WTC11 (cell line): ENCODE data around the gene VAMP2. TPM values are rescaled to one million over a fixed set of nuclear protein-coding genes. Genes with fewer than 3 reads are reported as not detected.

ENCODE experiments used
- ATAC-seq: fragments of 200-7000 bp; cut with Tn5 transposase; 2 replicates; pipeline ENCODE4 v1.10.0; 2021; ENCODE audit warnings: mild to moderate bottlenecking, moderate library complexity
- CTCF ChIA-PET: fragments of 300-600 bp; sonication (Branson Sonifier 250); formaldehyde crosslinking; loops from one replicate; lab custom pipeline; 2021; ENCODE audit warnings: antibody characterized with exemption; lab: Charles Lee
- POLR2A ChIA-PET: fragments of 350-600 bp; sonication (Branson Sonifier 250); formaldehyde crosslinking; loops from one replicate; lab custom pipeline; 2021; ENCODE audit warnings: antibody characterized with exemption; lab: Charles Lee
- DNase-seq: peaks from one replicate; pipeline ENCODE4 v3.0.0; 2021; ENCODE audit warnings: low spot score
- H3K27ac Mint-ChIP-seq: 2 replicates; pipeline ENCODE4 v1.8.0; 2021; ENCODE audit warnings: mixed read lengths
- H3K27me3 Mint-ChIP-seq: 2 replicates; pipeline ENCODE4 v1.8.0; 2021; ENCODE audit warnings: low read depth, mild to moderate bottlenecking, moderate library complexity, mixed read lengths
- H3K36me3 Mint-ChIP-seq: 2 replicates; pipeline ENCODE4 v1.8.0; 2021; ENCODE audit warnings: mixed read lengths
- H3K4me1 Mint-ChIP-seq: 2 replicates; pipeline ENCODE4 v1.8.0; 2022; ENCODE audit warnings: mixed read lengths
- H3K4me3 Mint-ChIP-seq: 2 replicates; pipeline ENCODE4 v1.8.0; 2021; ENCODE audit warnings: mild to moderate bottlenecking, moderate library complexity, mixed read lengths
- H3K9me3 Mint-ChIP-seq: 2 replicates; pipeline ENCODE4 v1.8.0; 2021; ENCODE audit warnings: mixed read lengths
- AR ChIP-seq: fragments of 250-450 bp; sonication (Bioruptor Pico); IDR thresholded peaks from 2 replicates; pipeline ENCODE4 v1.9.0; 2021; ENCODE audit warnings: mild to moderate bottlenecking
- ELF4 ChIP-seq: sonication (generic); formaldehyde crosslinking; IDR thresholded peaks from 2 replicates; pipeline ENCODE4 v1.8.1; 2022; ENCODE audit warnings: low read depth, mild to moderate bottlenecking, moderate library complexity, missing genetic modification reagents
- ERG ChIP-seq: fragments of 250-450 bp; sonication (Bioruptor Pico); IDR thresholded peaks from 2 replicates; pipeline ENCODE4 v1.8.0; 2021; ENCODE audit warnings: mild to moderate bottlenecking
- JUN ChIP-seq: sonication (generic); formaldehyde crosslinking; IDR thresholded peaks from 2 replicates; pipeline ENCODE4 v1.8.0; 2023; ENCODE audit warnings: mild to moderate bottlenecking, missing genetic modification reagents
- MXD4 ChIP-seq: fragments of 250-450 bp; sonication (Bioruptor Pico); IDR thresholded peaks from 2 replicates; pipeline ENCODE4 v1.8.0; 2021; ENCODE audit warnings: mild to moderate bottlenecking, moderate library complexity, borderline replicate concordance
- MYBL2 ChIP-seq: sonication (generic); formaldehyde crosslinking; IDR thresholded peaks from 2 replicates; pipeline ENCODE4 v1.8.1; 2023; ENCODE audit warnings: mild to moderate bottlenecking, moderate library complexity, missing genetic modification reagents
- NFATC4 ChIP-seq: fragments of 250-450 bp; sonication (Bioruptor Pico); IDR thresholded peaks from 2 replicates; pipeline ENCODE4 v1.9.0; 2021; ENCODE audit warnings: mild to moderate bottlenecking
- NR1H2 ChIP-seq: sonication (generic); formaldehyde crosslinking; IDR thresholded peaks from 2 replicates; pipeline ENCODE4 v1.9.0; 2021; ENCODE audit warnings: mild to moderate bottlenecking, moderate library complexity, missing genetic modification reagents
- OVOL2 ChIP-seq: fragments of 250-450 bp; sonication (Bioruptor Pico); IDR thresholded peaks from 2 replicates; pipeline ENCODE4 v1.9.0; 2021; ENCODE audit warnings: mild to moderate bottlenecking, borderline replicate concordance
- SMAD3 ChIP-seq: sonication (generic); formaldehyde crosslinking; IDR thresholded peaks from 2 replicates; pipeline ENCODE4 v1.8.0; 2022; ENCODE audit warnings: missing genetic modification reagents, mild to moderate bottlenecking, borderline replicate concordance
- STAT6 ChIP-seq: sonication (generic); formaldehyde crosslinking; conservative IDR thresholded peaks from 2 replicates; pipeline ENCODE4 v1.8.1; 2023; ENCODE audit warnings: mild to moderate bottlenecking, low read depth, missing genetic modification reagents, moderate library complexity
- ZMAT4 ChIP-seq: fragments of 250-450 bp; sonication (Bioruptor Pico); IDR thresholded peaks from 2 replicates; pipeline ENCODE4 v1.9.0; 2021; ENCODE audit warnings: mild to moderate bottlenecking
- ZNF232 ChIP-seq: sonication (generic); formaldehyde crosslinking; IDR thresholded peaks from 2 replicates; pipeline ENCODE4 v1.8.0; 2022; ENCODE audit warnings: mild to moderate bottlenecking, missing genetic modification reagents
- ZNF423 ChIP-seq: fragments of 250-450 bp; sonication (Bioruptor Pico); IDR thresholded peaks from 2 replicates; pipeline ENCODE4 v2.1.2; 2022; ENCODE audit warnings: mild to moderate bottlenecking, moderate library complexity
- ZNF671 ChIP-seq: fragments of 250-450 bp; sonication (Bioruptor Pico); IDR thresholded peaks from 2 replicates; pipeline ENCODE4 v1.8.0; 2021; ENCODE audit warnings: mild to moderate bottlenecking
- total RNA-seq: library from RNA; stranded (reverse); gene quantifications from 3 replicates; pipeline ENCODE4 v1.2.3, GENCODE V29; 2021
- TF ChIP-seq, protein P1 (sequence below): sonication (generic); formaldehyde crosslinking; IDR thresholded peaks from 2 replicates; pipeline ENCODE4 v1.8.1; 2023; ENCODE audit warnings: mild to moderate bottlenecking, missing genetic modification reagents
- TF ChIP-seq, protein P2 (sequence below): sonication (generic); formaldehyde crosslinking; IDR thresholded peaks from 2 replicates; pipeline ENCODE4 v1.8.0; 2023; ENCODE audit warnings: missing genetic modification reagents, mild to moderate bottlenecking, borderline replicate concordance

The VAMP2 gene
- total RNA-seq, 1 experiment from 2014 or later, result 27.4 TPM

- Mint-ChIP-seq H3K36me3 (peaks cover 44% of the 10 kb centered on the region), H3K27me3 (no peaks in the 10 kb centered on the region), H3K9me3 (no peaks in the 10 kb centered on the region), H3K4me3 (no peak overlapping the region), H3K27ac (no peak overlapping the region), H3K4me1 (no peaks in the 10 kb centered on the region)
- ChIA-PET POLR2A (interaction anchor here (0.6 kb wide), 1 partner anchor 31 kb away, joined by 3 read pairs; no protein-coding TSS in a partner anchor), CTCF (no interaction called here)
- DNase-seq, result no peak
- TF ChIP-seq MYBL2 (no peak), ZNF232 (CRISPR knock-in tag) (no peak), OVOL2 (CRISPR knock-in tag) (no peak), AR (CRISPR knock-in tag) (no peak), JUN (no peak), SMAD3 (CRISPR knock-in tag) (no peak), ELF4 (no peak), ZMAT4 (CRISPR knock-in tag) (no peak), ZNF671 (CRISPR knock-in tag) (no peak), ERG (no peak), ZNF423 (no peak), STAT6 (CRISPR knock-in tag) (no peak), MXD4 (CRISPR knock-in tag) (no peak), NR1H2 (CRISPR knock-in tag) (no peak), NFATC4 (CRISPR knock-in tag) (no peak)
- TF ChIP-seq, protein P1, sequence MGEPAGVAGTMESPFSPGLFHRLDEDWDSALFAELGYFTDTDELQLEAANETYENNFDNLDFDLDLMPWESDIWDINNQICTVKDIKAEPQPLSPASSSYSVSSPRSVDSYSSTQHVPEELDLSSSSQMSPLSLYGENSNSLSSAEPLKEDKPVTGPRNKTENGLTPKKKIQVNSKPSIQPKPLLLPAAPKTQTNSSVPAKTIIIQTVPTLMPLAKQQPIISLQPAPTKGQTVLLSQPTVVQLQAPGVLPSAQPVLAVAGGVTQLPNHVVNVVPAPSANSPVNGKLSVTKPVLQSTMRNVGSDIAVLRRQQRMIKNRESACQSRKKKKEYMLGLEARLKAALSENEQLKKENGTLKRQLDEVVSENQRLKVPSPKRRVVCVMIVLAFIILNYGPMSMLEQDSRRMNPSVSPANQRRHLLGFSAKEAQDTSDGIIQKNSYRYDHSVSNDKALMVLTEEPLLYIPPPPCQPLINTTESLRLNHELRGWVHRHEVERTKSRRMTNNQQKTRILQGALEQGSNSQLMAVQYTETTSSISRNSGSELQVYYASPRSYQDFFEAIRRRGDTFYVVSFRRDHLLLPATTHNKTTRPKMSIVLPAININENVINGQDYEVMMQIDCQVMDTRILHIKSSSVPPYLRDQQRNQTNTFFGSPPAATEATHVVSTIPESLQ (CRISPR knock-in tag), result no peak
- TF ChIP-seq, protein P2, sequence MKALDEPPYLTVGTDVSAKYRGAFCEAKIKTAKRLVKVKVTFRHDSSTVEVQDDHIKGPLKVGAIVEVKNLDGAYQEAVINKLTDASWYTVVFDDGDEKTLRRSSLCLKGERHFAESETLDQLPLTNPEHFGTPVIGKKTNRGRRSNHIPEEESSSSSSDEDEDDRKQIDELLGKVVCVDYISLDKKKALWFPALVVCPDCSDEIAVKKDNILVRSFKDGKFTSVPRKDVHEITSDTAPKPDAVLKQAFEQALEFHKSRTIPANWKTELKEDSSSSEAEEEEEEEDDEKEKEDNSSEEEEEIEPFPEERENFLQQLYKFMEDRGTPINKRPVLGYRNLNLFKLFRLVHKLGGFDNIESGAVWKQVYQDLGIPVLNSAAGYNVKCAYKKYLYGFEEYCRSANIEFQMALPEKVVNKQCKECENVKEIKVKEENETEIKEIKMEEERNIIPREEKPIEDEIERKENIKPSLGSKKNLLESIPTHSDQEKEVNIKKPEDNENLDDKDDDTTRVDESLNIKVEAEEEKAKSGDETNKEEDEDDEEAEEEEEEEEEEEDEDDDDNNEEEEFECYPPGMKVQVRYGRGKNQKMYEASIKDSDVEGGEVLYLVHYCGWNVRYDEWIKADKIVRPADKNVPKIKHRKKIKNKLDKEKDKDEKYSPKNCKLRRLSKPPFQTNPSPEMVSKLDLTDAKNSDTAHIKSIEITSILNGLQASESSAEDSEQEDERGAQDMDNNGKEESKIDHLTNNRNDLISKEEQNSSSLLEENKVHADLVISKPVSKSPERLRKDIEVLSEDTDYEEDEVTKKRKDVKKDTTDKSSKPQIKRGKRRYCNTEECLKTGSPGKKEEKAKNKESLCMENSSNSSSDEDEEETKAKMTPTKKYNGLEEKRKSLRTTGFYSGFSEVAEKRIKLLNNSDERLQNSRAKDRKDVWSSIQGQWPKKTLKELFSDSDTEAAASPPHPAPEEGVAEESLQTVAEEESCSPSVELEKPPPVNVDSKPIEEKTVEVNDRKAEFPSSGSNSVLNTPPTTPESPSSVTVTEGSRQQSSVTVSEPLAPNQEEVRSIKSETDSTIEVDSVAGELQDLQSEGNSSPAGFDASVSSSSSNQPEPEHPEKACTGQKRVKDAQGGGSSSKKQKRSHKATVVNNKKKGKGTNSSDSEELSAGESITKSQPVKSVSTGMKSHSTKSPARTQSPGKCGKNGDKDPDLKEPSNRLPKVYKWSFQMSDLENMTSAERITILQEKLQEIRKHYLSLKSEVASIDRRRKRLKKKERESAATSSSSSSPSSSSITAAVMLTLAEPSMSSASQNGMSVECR (CRISPR knock-in tag), result no peak
- ATAC-seq, result no peak
Measured at GRCh38 chr17:8145811-8146210, 16.9 kb downstream of the VAMP2 start.
